ENCODE results near the gene OR1A1. TPM values are rescaled to one million over a fixed set of nuclear protein-coding genes. Genes with fewer than 3 reads are reported as not detected.

The OR1A1 gene
- total RNA-seq: not detected in 2 replicates
- long read RNA-seq: 0 reads

GRCh38 chr17:3207367-3207766, at the start of gene OR1A1:
Gene OR1A1, plus strand, starts transcription at chr17:3207667. Its CDS starts 7,954 bp downstream, at chr17:3215621.
- TF ChIP-seq CTCF (IDR thresholded peaks at IDR 0.05): no peak
- Mint-ChIP-seq H3K27me3 (ENCODE audit: unreplicated experiment) (no peaks in the 10 kb centered on the region), H3K4me3 (ENCODE audit: unreplicated experiment) (no peak within 1 kb of the TSS), H3K9me3 (ENCODE audit: unreplicated experiment) (peaks cover 9% of the 10 kb centered on the region), H3K4me1 (ENCODE audit: unreplicated experiment) (no peaks in the 10 kb centered on the region), H3K27ac (ENCODE audit: unreplicated experiment) (no peak within 1 kb of the TSS), H3K36me3 (ENCODE audit: unreplicated experiment) (no peaks in the 10 kb centered on the region)
- DNase-seq (ENCODE audit: extremely low spot score, unreplicated experiment): no peak

GRCh38 chr17:3167574-3167973, 39.9 kb upstream of the OR1A1 start:
- Mint-ChIP-seq H3K4me1 (ENCODE audit: unreplicated experiment) (no peaks in the 10 kb centered on the region), H3K27ac (ENCODE audit: unreplicated experiment) (no peak overlapping the region), H3K4me3 (ENCODE audit: unreplicated experiment) (no peak overlapping the region), H3K36me3 (ENCODE audit: unreplicated experiment) (no peaks in the 10 kb centered on the region), H3K9me3 (ENCODE audit: unreplicated experiment) (no peaks in the 10 kb centered on the region), H3K27me3 (ENCODE audit: unreplicated experiment) (no peaks in the 10 kb centered on the region)
- DNase-seq (ENCODE audit: extremely low spot score, unreplicated experiment): no peak
- no peak for TF ChIP-seq CTCF (IDR thresholded peaks at IDR 0.05)

- no peaks in the 10 kb centered on the region for H3K27me3 Mint-ChIP-seq (ENCODE audit: unreplicated experiment)
- no peak overlapping the region for H3K27ac Mint-ChIP-seq (ENCODE audit: unreplicated experiment)
- no peaks in the 10 kb centered on the region for H3K36me3 Mint-ChIP-seq (ENCODE audit: unreplicated experiment)
Measured at GRCh38 chr17:3189961-3190360, 17.5 kb upstream of the OR1A1 start.

GRCh38 chr17:3197219-3197618, 10.2 kb upstream of the OR1A1 start, which contains the start of gene OR1A2:
Gene OR1A2, plus strand, starts transcription at chr17:3197519. Its CDS starts 0 bp downstream, at chr17:3197519.
- Mint-ChIP-seq H3K27me3 (ENCODE audit: unreplicated experiment) (no peaks in the 10 kb centered on the region), H3K36me3 (ENCODE audit: unreplicated experiment) (no peaks in the 10 kb centered on the region), H3K4me3 (ENCODE audit: unreplicated experiment) (no peak within 1 kb of the TSS), H3K4me1 (ENCODE audit: unreplicated experiment) (no peaks in the 10 kb centered on the region), H3K27ac (ENCODE audit: unreplicated experiment) (no peak within 1 kb of the TSS), H3K9me3 (ENCODE audit: unreplicated experiment) (peaks cover 11% of the 10 kb centered on the region)
- no peak for TF ChIP-seq CTCF (IDR thresholded peaks at IDR 0.05)
- no peak for DNase-seq (ENCODE audit: extremely low spot score, unreplicated experiment)

More at GRCh38 chr17:3189961-3190360, 17.5 kb upstream of the OR1A1 start:
- Mint-ChIP-seq H3K9me3 (ENCODE audit: unreplicated experiment) (no peaks in the 10 kb centered on the region), H3K4me3 (ENCODE audit: unreplicated experiment) (no peak overlapping the region), H3K4me1 (ENCODE audit: unreplicated experiment) (no peaks in the 10 kb centered on the region)
- no peak for DNase-seq (ENCODE audit: extremely low spot score, unreplicated experiment)
- no peak for TF ChIP-seq CTCF (IDR thresholded peaks at IDR 0.05)

- Mint-ChIP-seq H3K27me3 (ENCODE audit: unreplicated experiment) (no peaks in the 10 kb centered on the region), H3K27ac (ENCODE audit: unreplicated experiment) (no peak overlapping the region), H3K4me3 (ENCODE audit: unreplicated experiment) (no peak overlapping the region), H3K4me1 (ENCODE audit: unreplicated experiment) (no peaks in the 10 kb centered on the region), H3K36me3 (ENCODE audit: unreplicated experiment) (no peaks in the 10 kb centered on the region), H3K9me3 (ENCODE audit: unreplicated experiment) (peaks cover 9% of the 10 kb centered on the region)
- no peak for DNase-seq (ENCODE audit: extremely low spot score, unreplicated experiment)
- no peak for TF ChIP-seq CTCF (IDR thresholded peaks at IDR 0.05)
Measured at GRCh38 chr17:3208484-3208883, 1.0 kb downstream of the OR1A1 start.
